Neural cell (in vitro differentiated cells): ENCODE results near the gene SSR3. TPM values are rescaled to one million over a fixed set of nuclear protein-coding genes. Genes with fewer than 3 reads are reported as not detected.

ENCODE experiments used
- H2AFZ ChIP-seq: fragments of 200-600, 300-800 bp; sonication (generic), shearing (Covaris generic); 2 replicates; pipeline ENCODE4 v1.6.0; 2014; ENCODE audit warnings: low read depth, mild to moderate bottlenecking, antibody characterized with exemption, low read length, moderate library complexity
- H3F3A ChIP-seq: fragments of 200-600 bp; shearing (Covaris generic); 2 replicates; pipeline ENCODE4 v1.6.1; 2016; ENCODE audit warnings: mild to moderate bottlenecking, moderate library complexity, mixed read lengths, antibody characterized with exemption, low read length; ENCODE audit not compliant: insufficient read depth, poor library complexity, severe bottlenecking
- H3K27ac ChIP-seq: fragments of 200-600, 300-800 bp; sonication (generic), shearing (Covaris generic); 2 replicates; pipeline ENCODE4 v1.5.1; 2014; ENCODE audit warnings: mild to moderate bottlenecking, low read length, moderate library complexity
- H3K27me3 ChIP-seq: fragments of 300-800, 200-600 bp; sonication (generic), shearing (Covaris generic); 2 replicates; pipeline ENCODE4 v1.6.0; 2014; ENCODE audit warnings: mild to moderate bottlenecking, low read depth, low read length, moderate library complexity; ENCODE audit not compliant: insufficient read depth
- H3K36me3 ChIP-seq: fragments of 300-800, 200-600 bp; sonication (generic), shearing (Covaris generic); 2 replicates; pipeline ENCODE4 v1.5.1; 2014; ENCODE audit warnings: mild to moderate bottlenecking, antibody characterized with exemption, low read length, moderate library complexity; ENCODE audit not compliant: insufficient read depth
- H3K4me2 ChIP-seq: fragments of 300-800, 200-600 bp; sonication (generic), shearing (Covaris generic); 2 replicates; pipeline ENCODE4 v1.6.0; 2014; ENCODE audit warnings: mild to moderate bottlenecking, low read length
- H3K4me3 ChIP-seq: fragments of 300-800, 200-600 bp; sonication (generic), shearing (Covaris generic); 2 replicates; pipeline ENCODE4 v1.5.1; 2014; ENCODE audit warnings: mild to moderate bottlenecking, low read length, moderate library complexity
- H3K79me2 ChIP-seq: fragments of 200-600 bp; shearing (Covaris generic); replicated peaks from 2 replicates; pipeline ENCODE4 v1.6.0; 2014; ENCODE audit warnings: mild to moderate bottlenecking, low read length, moderate library complexity; ENCODE audit not compliant: insufficient read depth
- H3K9ac ChIP-seq: fragments of 300-800, 200-600 bp; sonication (generic), shearing (Covaris generic); 2 replicates; pipeline ENCODE4 v1.6.1; 2016; ENCODE audit warnings: mild to moderate bottlenecking, low read length, mixed read lengths
- H3K9me2 ChIP-seq: fragments of 200-600 bp; shearing (Covaris generic); 2 replicates; pipeline ENCODE4 v1.6.1; 2016; ENCODE audit warnings: mild to moderate bottlenecking, low read length, mixed read lengths; ENCODE audit not compliant: insufficient read depth
- H3K9me3 ChIP-seq: fragments of 200-600, 300-800 bp; sonication (generic), shearing (Covaris generic); 2 replicates; pipeline ENCODE4 v1.6.1; 2016; ENCODE audit warnings: mild to moderate bottlenecking, mixed run types, low read length, moderate library complexity, mixed read lengths
- H4K20me1 ChIP-seq: fragments of 200-600 bp; shearing (Covaris generic); 2 replicates; pipeline ENCODE4 v1.6.1; 2016; ENCODE audit warnings: mild to moderate bottlenecking, mixed run types; ENCODE audit not compliant: insufficient read depth
- CTCF ChIP-seq: fragments of 450-650 bp; IDR thresholded peaks from 2 replicates; pipeline ENCODE4 v1.5.1; 2014; ENCODE audit warnings: antibody characterized with exemption, mild to moderate bottlenecking, moderate library complexity; ENCODE audit not compliant: poor library complexity, severe bottlenecking
- EP300 ChIP-seq: fragments of 450-650 bp; conservative IDR thresholded peaks from 2 replicates; pipeline ENCODE4 v1.6.1; 2014; ENCODE audit warnings: antibody characterized with exemption, mild to moderate bottlenecking, moderate library complexity; ENCODE audit not compliant: poor library complexity, severe bottlenecking
- EZH2 ChIP-seq: fragments of 200-600, 300-800 bp; shearing (Covaris generic), sonication (generic); IDR thresholded peaks from 2 replicates; pipeline ENCODE4 v1.6.1; 2014; ENCODE audit warnings: antibody characterized with exemption, low read length, borderline replicate concordance, mild to moderate bottlenecking; ENCODE audit not compliant: insufficient read depth, poor library complexity, severe bottlenecking
- MXI1 ChIP-seq: fragments of 450-650 bp; conservative IDR thresholded peaks from 2 replicates; pipeline ENCODE4 v1.6.1; 2014; ENCODE audit warnings: antibody characterized with exemption, mild to moderate bottlenecking; ENCODE audit not compliant: poor library complexity, severe bottlenecking
- POLR2AphosphoS5 ChIP-seq: IDR thresholded peaks from 2 replicates; pipeline ENCODE4 v1.6.1; 2012
- RAD21 ChIP-seq: fragments of 450-650 bp; conservative IDR thresholded peaks from 2 replicates; pipeline ENCODE4 v1.6.1; 2014; ENCODE audit warnings: antibody characterized with exemption, mild to moderate bottlenecking, moderate library complexity
- REST ChIP-seq: IDR thresholded peaks from 2 replicates; pipeline ENCODE4 v1.6.1; 2012; ENCODE audit warnings: borderline replicate concordance
- SMC3 ChIP-seq: fragments of 450-650 bp; conservative IDR thresholded peaks from 2 replicates; pipeline ENCODE4 v1.6.1; 2014; ENCODE audit warnings: antibody characterized with exemption, mild to moderate bottlenecking, moderate library complexity; ENCODE audit not compliant: poor library complexity
- TAF1 ChIP-seq: IDR thresholded peaks from 2 replicates; pipeline ENCODE4 v1.6.1; 2012; ENCODE audit warnings: low read depth
- polyA plus RNA-seq: library from polyadenylated mRNA; depleted of rRNA; stranded (reverse); fragments of >200 nt; gene quantifications from 2 replicates; pipeline ENCODE4 v1.2.3, GENCODE V29; 2014

SSR3 gene
- polyA plus RNA-seq, 1 donor from 2014 or later: 85.6 TPM

- no peak for TF ChIP-seq RAD21
- no peak for TF ChIP-seq EZH2
- TF ChIP-seq TAF1: no peak
- TF ChIP-seq POLR2AphosphoS5: no peak
- no peak for TF ChIP-seq MXI1
- TF ChIP-seq EP300: no peak
- no peak for TF ChIP-seq SMC3
- no peak for TF ChIP-seq CTCF
- TF ChIP-seq REST: no peak
- H3K9me3 ChIP-seq: no peaks in the 10 kb centered on the region
- H3K9me2 ChIP-seq: no peaks in the 10 kb centered on the region
- H3K4me3 ChIP-seq: no peak overlapping the region
- no peak overlapping the region for H3K27ac ChIP-seq
- H3K36me3 ChIP-seq: no peaks in the 10 kb centered on the region
- H3K79me2 ChIP-seq: no peaks in the 10 kb centered on the region
- H3K4me2 ChIP-seq: no peak overlapping the region
- H4K20me1 ChIP-seq: no peaks in the 10 kb centered on the region
- H3K9ac ChIP-seq: no peak overlapping the region
- no peak overlapping the region for H2AFZ ChIP-seq
- H3F3A ChIP-seq: no peaks in the 10 kb centered on the region
- no peaks in the 10 kb centered on the region for H3K27me3 ChIP-seq
Measured at GRCh38 chr3:156579427-156579851, 24.5 kb upstream of the SSR3 start.

- Histone ChIP-seq H3K79me2 (no peaks in the 10 kb centered on the region), H3K27ac (no peak overlapping the region), H2AFZ (no peak overlapping the region), H4K20me1 (no peaks in the 10 kb centered on the region), H3K27me3 (no peaks in the 10 kb centered on the region), H3K36me3 (no peaks in the 10 kb centered on the region), H3K4me3 (no peak overlapping the region), H3K4me2 (no peak overlapping the region), H3K9ac (no peak overlapping the region), H3K9me2 (no peaks in the 10 kb centered on the region), H3F3A (no peaks in the 10 kb centered on the region), H3K9me3 (no peaks in the 10 kb centered on the region)
- TF ChIP-seq EP300 (no peak), REST (no peak), CTCF (no peak), RAD21 (no peak), TAF1 (no peak), SMC3 (no peak), EZH2 (no peak), POLR2AphosphoS5 (no peak), MXI1 (no peak)
Measured at GRCh38 chr3:156577736-156578135, 22.8 kb upstream of the SSR3 start.
